ENCODE results near the gene SHLD2. TPM values are rescaled to one million over a fixed set of nuclear protein-coding genes. Genes with fewer than 3 reads are reported as not detected.
A peak's percentile ranks its signal among the peaks of the same experiment; 100 is the strongest.

Gene SHLD2
- total and polyA plus RNA-seq, 2 of the 4 experiments (the other 2 are of a cell fraction): 10.6 to 19.9 TPM

DNA sequence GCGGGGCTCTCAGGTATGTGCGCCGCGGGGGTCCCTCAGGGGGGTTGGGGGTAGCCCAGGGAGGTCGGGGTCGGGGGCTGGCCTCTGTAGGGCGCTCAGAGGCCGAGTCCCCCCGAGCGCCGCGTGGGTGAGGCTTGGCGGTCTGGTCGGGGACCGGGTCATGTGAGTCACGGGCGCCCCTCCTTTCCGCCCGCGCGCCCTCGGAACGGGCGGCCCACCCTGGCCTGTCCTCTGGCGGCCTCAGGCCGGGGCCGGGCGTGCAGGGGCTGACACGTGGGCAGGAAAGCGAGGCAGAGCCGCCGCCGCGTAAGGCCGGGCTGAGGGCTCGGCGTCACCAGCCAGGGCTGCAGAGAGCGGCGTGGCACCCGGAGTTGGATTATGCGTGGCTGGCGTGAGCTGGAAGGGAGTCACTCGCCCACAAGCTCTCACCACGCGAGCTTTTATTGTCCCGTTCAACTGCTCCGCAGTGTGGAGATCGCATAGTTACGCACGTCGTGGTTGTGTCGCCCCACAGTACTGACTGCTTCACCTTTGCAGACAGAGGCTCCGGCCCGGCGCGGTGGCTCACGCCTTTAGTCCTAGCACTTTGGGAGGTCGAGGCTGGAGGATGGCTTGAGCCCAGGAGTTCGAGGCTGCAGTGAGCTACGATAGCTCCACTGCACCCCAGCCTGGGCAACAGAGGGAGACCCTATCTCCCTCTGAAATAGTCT is 385 bp downstream of the SHLD2 start (continued):
- TF ChIP-seq NFE2L2 (IDR thresholded peaks at IDR 0.05; ENCODE audit: low read depth, low read length): no peak
- TF ChIP-seq BHLHE40 (IDR thresholded peaks at IDR 0.05; ENCODE audit: low read depth, low read length): peak; percentile 61; the same call in 1 of the 2 replicates
- TF ChIP-seq POLR2A (IDR thresholded peaks at IDR 0.05; ENCODE audit: low read depth, low read length): peak; percentile 83

GRCh38 chr10:87101996-87102395 is 7.0 kb downstream of the SHLD2 start:
- Histone ChIP-seq H2AFZ (replicated peaks; ENCODE audit: low read length, poor library complexity) (no peak overlapping the region), H3K9ac (ENCODE audit: low read depth, low read length) (no peak overlapping the region), H3K23ac (ENCODE audit: low read depth, low read length) (no peak overlapping the region), H3K79me1 (ENCODE audit: low read depth in 1 of 2, low read length in 2 of 2) (peaks cover 5 to 48% of the 10 kb centered on the region in 2 experiments), H3K18ac (ENCODE audit: low read depth, low read length) (no peak overlapping the region), H2BK20ac (ENCODE audit: low read depth, low read length) (no peak overlapping the region), H3K27me3 (ENCODE audit: control insufficient read depth, insufficient read depth, low read length) (no peaks in the 10 kb centered on the region), H3K4me2 (ENCODE audit: low read depth, low read length) (no peak overlapping the region), H4K8ac (ENCODE audit: low read depth in 2 of 2, low read length in 2 of 2) (no peak overlapping the region), H3K4me1 (ENCODE audit: control insufficient read depth, insufficient read depth, low read length) (no peaks in the 10 kb centered on the region), H2BK15ac (ENCODE audit: low read depth, low read length) (no peak overlapping the region), H2BK5ac (ENCODE audit: low read depth, low read length, poor library complexity, severe bottlenecking) (no peak overlapping the region), H3K36me3 (ENCODE audit: control insufficient read depth, insufficient read depth, low read length) (peaks cover 17% of the 10 kb centered on the region), H2AK9ac (replicated peaks; ENCODE audit: low read depth, low read length, poor library complexity) (no peak overlapping the region), H3K4me3 (ENCODE audit: insufficient read depth, low read depth, low read length) (no peak overlapping the region), H3K9me1 (ENCODE audit: insufficient read depth, low read length) (no peaks in the 10 kb centered on the region), H3K27ac (ENCODE audit: insufficient read depth, low read length) (no peak overlapping the region), H3K56ac (ENCODE audit: extremely low read depth, insufficient read depth, low read length) (no peak overlapping the region), H2BK120ac (ENCODE audit: low read depth, low read length) (no peak overlapping the region), H4K5ac (ENCODE audit: low read depth, low read length) (no peak overlapping the region), H2AK5ac (ENCODE audit: low read depth, low read length) (no peak overlapping the region), H3K4ac (ENCODE audit: low read depth, low read length) (no peak overlapping the region), H4K91ac (ENCODE audit: insufficient read depth, low read depth, low read length) (no peak overlapping the region), H3K9me3 (ENCODE audit: control insufficient read depth, insufficient read depth, low read length) (no peaks in the 10 kb centered on the region), H3K14ac (replicated peaks; ENCODE audit: low read depth, low read length) (no peak overlapping the region), H4K20me1 (ENCODE audit: insufficient read depth, low read length) (0 out of 2 replicates have a peak, but pooled peaks cover 3% of the 10 kb centered on the region)
- DNase-seq (no peak), ATAC-seq (ENCODE audit: low read depth) (no peak)
- WGBS, 2 experiments (ENCODE audit: extremely low coverage in 2 of 2, insufficient read length in 1 of 2): no CpG with 5 or more reads among the region's 2 CpGs
- intact Hi-C loops (cut with micrococcal nuclease): no loop called here
- POLR2A ChIA-PET (ENCODE audit: unreplicated experiment): no interaction called here
- in situ Hi-C loops (cut with MboI; ENCODE audit: low sequenced_read_pairs): no loop called here
- TF ChIP-seq RFX5 (IDR thresholded peaks at IDR 0.05; ENCODE audit: low read depth, low read length): no peak
- no peak for TF ChIP-seq CHD1 (IDR thresholded peaks at IDR 0.05; ENCODE audit: low read depth, low read length)
- TF ChIP-seq, protein P1, sequence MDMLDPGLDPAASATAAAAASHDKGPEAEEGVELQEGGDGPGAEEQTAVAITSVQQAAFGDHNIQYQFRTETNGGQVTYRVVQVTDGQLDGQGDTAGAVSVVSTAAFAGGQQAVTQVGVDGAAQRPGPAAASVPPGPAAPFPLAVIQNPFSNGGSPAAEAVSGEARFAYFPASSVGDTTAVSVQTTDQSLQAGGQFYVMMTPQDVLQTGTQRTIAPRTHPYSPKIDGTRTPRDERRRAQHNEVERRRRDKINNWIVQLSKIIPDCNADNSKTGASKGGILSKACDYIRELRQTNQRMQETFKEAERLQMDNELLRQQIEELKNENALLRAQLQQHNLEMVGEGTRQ (IDR thresholded peaks at IDR 0.05; ENCODE audit: low read depth, low read length): no peak
- no peak for TF ChIP-seq BHLHE40 (IDR thresholded peaks at IDR 0.05; ENCODE audit: low read depth, low read length)
- TF ChIP-seq CEBPB (IDR thresholded peaks at IDR 0.05; ENCODE audit: low read depth, low read length): no peak
- BruUV-seq (replicated peaks): no TSS peak
- CTCF ChIA-PET: no interaction called here
- dilution Hi-C loops (cut with HindIII; ENCODE audit: low sequenced_read_pairs, unreplicated experiment): no loop called here
